ENCODE data around the gene PYGB. TPM values are rescaled to one million over a fixed set of nuclear protein-coding genes. Genes with fewer than 3 reads are reported as not detected.
A peak's percentile ranks its signal among the peaks of the same experiment; 100 is the strongest.

PYGB gene
- total RNA-seq, 1 experiment from 2014 or later, result 220 TPM

DNA sequence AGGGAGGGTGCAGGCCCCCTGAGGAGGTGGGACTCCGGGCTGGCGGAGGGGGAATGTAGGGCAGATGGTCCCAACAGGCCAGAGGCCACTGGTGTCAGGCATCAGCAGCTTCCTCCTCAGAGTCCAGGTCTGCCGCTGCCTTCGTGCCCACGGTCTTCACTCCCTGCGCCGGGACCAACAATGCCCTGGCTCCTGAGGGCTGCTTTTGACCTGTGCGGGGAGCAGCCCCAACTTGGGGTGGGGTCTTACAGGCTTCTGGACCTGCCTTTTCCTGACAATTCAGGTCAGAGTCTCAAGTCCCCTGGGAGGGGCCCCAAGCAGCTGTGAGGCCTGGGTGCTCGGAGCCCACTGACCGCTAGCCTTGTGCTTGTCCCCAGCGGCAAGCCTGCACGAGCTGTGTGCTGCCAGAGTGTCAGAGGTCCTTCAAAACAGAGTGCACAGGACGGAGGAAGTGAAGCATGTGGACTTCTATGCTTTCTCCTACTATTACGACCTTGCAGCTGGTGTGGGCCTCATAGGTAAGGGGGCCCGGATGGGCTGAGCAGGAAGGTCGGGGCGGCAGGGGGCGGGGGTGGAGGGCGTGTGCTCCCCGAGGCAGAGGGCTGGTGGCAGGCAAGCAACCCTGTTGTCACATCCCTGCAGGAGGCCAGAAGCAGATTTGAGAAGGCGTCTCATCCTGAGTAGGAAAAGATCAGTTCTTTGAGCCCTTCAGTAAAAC is 25.3 kb upstream of the PYGB start:
- Histone ChIP-seq H3K36me3 (ENCODE audit: control insufficient read depth, insufficient read depth, low read length) (no peaks in the 10 kb centered on the region), H3K27ac (ENCODE audit: low read length) (peak overlapping the region; percentile 75), H3K9me3 (ENCODE audit: control insufficient read depth, insufficient read depth, low read depth, low read length) (no peaks in the 10 kb centered on the region), H3K27me3 (ENCODE audit: control insufficient read depth, insufficient read depth, low read length) (no peaks in the 10 kb centered on the region), H3K4me3 (ENCODE audit: low read depth in 2 of 2, low read length in 2 of 2) (no peak overlapping the region), H3K4me1 (ENCODE audit: control insufficient read depth, insufficient read depth, low read length) (peaks cover 52% of the 10 kb centered on the region)
- TF ChIP-seq SIN3A (IDR thresholded peaks at IDR 0.05; ENCODE audit: borderline replicate concordance, insufficient read depth, low read depth, low read length) (no peak), POLR2AphosphoS5 (IDR thresholded peaks at IDR 0.05; ENCODE audit: low read depth, low read length) (no peak), TCF7L2 (IDR thresholded peaks at IDR 0.05; ENCODE audit: low read depth, low read length) (no peak), CTCF (IDR thresholded peaks at IDR 0.05) (no peak), REST (IDR thresholded peaks at IDR 0.05; ENCODE audit: insufficient read depth in 1 of 2, low read depth in 2 of 2, low read length in 1 of 2) (no peak)
- DNase-seq (ENCODE audit: low read depth, low spot score) (no peak), ATAC-seq (peak; percentile 12)
- CTCF ChIA-PET, result interaction anchor here (1.3 to 1.8 kb wide), 2 partner anchors 24 to 25 kb away, joined by 5 to 7 read pairs; partner anchors contain the start of gene PYGB
- POLR2A ChIA-PET, result interaction anchor here (0.6 kb wide), 2 partner anchors 25 to 113 kb away, joined by 3 read pairs; partner anchors contain the start of gene PYGB
- in situ Hi-C loops (cut with HindIII; ENCODE audit: low pct_unique_long_range_greater_than_20kb, low sequenced_read_pairs), result no loop called here
- intact Hi-C loops (cut with micrococcal nuclease; ENCODE audit: unreplicated experiment), result no loop called here
- BruUV-seq (replicated peaks), result no TSS peak

GRCh38 chr20:25223179-25223661 is 24.7 kb upstream of the PYGB start:
- TF ChIP-seq CTCF (IDR thresholded peaks at IDR 0.05) (no peak), POLR2AphosphoS5 (IDR thresholded peaks at IDR 0.05; ENCODE audit: low read depth, low read length) (peak; percentile 22; the same call in 1 of the 2 replicates)
- POLR2A ChIA-PET, result interaction anchor here (0.6 to 0.8 kb wide), 2 partner anchors 25 to 27 kb away, joined by 3 read pairs; partner anchors contain the start of gene PYGB
- peak overlapping the region; percentile 58 for H3K27ac ChIP-seq (ENCODE audit: low read length)
- DNase-seq (ENCODE audit: low read depth, low spot score), result peak; percentile 78
- in situ Hi-C loops (cut with HindIII; ENCODE audit: low pct_unique_long_range_greater_than_20kb, low sequenced_read_pairs), result no loop called here
- H3K4me3 ChIP-seq (ENCODE audit: low read depth in 2 of 2, low read length in 2 of 2), result no peak overlapping the region
- peak; percentile 83 for ATAC-seq
- CTCF ChIA-PET, result interaction anchor here (0.6 to 1.8 kb wide), 3 partner anchors 15 to 25 kb away, joined by 5 to 7 read pairs (median 5); partner anchors contain the start of gene PYGB
- H3K4me1 ChIP-seq (ENCODE audit: control insufficient read depth, insufficient read depth, low read length), result peaks cover 58% of the 10 kb centered on the region
- no TSS peak for BruUV-seq (replicated peaks)
- H3K9me3 ChIP-seq (ENCODE audit: control insufficient read depth, insufficient read depth, low read depth, low read length), result no peaks in the 10 kb centered on the region
- H3K27me3 ChIP-seq (ENCODE audit: control insufficient read depth, insufficient read depth, low read length), result no peaks in the 10 kb centered on the region
- H3K36me3 ChIP-seq (ENCODE audit: control insufficient read depth, insufficient read depth, low read length), result no peaks in the 10 kb centered on the region
- intact Hi-C loops (cut with micrococcal nuclease; ENCODE audit: unreplicated experiment), result no loop called here

All from Panc1 (cell line).